Parathyroid adenoma (tissue), 2 donors: ENCODE measurements around the gene KRT14.
"Not testable (repeated sequence)": the region's sequence is repeated elsewhere in the genome, so short reads cannot be mapped to it uniquely, and the experiment has no call there.

Experiments used
- H2AFZ ChIP-seq: fragments of 300-600 bp; sonication (generic); one replicate; pipeline ENCODE4 v1.7.0; 2017; ENCODE audit warnings: antibody characterized with exemption, mild to moderate bottlenecking
- H3K27ac ChIP-seq: fragments of 300-600 bp; sonication (generic); one replicate; pipeline ENCODE4 v1.7.0; 2017
- H3K27me3 ChIP-seq: fragments of 300-600 bp; sonication (generic); one replicate; pipeline ENCODE4 v1.7.0; 2017; ENCODE audit warnings: low read length; ENCODE audit not compliant: control insufficient read depth, insufficient read depth
- H3K36me3 ChIP-seq: fragments of 300-600 bp; sonication (generic); one replicate; pipeline ENCODE4 v1.7.0; 2017; ENCODE audit warnings: low read length; ENCODE audit not compliant: control insufficient read depth, insufficient read depth
- H3K4me1 ChIP-seq: fragments of 300-600 bp; sonication (generic); one replicate; pipeline ENCODE4 v1.7.0; 2017; ENCODE audit warnings: control low read depth
- H3K4me2 ChIP-seq: fragments of 300-600 bp; sonication (generic); one replicate; pipeline ENCODE4 v1.7.0; 2017; ENCODE audit warnings: low read length
- H3K4me3 ChIP-seq: fragments of 300-600 bp; sonication (generic); one replicate; pipeline ENCODE4 v1.7.0; 2017; ENCODE audit warnings: low read depth, low read length
- H3K79me2 ChIP-seq: fragments of 300-600 bp; sonication (generic); one replicate; pipeline ENCODE4 v1.7.0; 2017; ENCODE audit warnings: control low read depth
- H3K9ac ChIP-seq: fragments of 300-600 bp; sonication (generic); one replicate; pipeline ENCODE4 v1.7.0; 2017; ENCODE audit warnings: mild to moderate bottlenecking
- H3K9me3 ChIP-seq: fragments of 300-600 bp; sonication (generic); one replicate; pipeline ENCODE4 v1.7.0; 2017; ENCODE audit warnings: low read length; ENCODE audit not compliant: control insufficient read depth
- CTCF ChIP-seq: fragments of 300-600 bp; sonication (generic); IDR thresholded peaks from one replicate; pipeline ENCODE4 v1.7.0; 2017; ENCODE audit warnings: antibody characterized with exemption, mild to moderate bottlenecking
- donor health status: primary hyperparathyroidism.

KRT14 gene

GRCh38 chr17:41583137-41584127, 3.3 kb downstream of the KRT14 start:
- H3K4me3 ChIP-seq = no peak overlapping the region
- no peak for TF ChIP-seq CTCF
- no peak overlapping the region for H2AFZ ChIP-seq
- H3K9ac ChIP-seq = no peak overlapping the region
- H3K79me2 ChIP-seq = no peaks in the 10 kb centered on the region
- no peaks in the 10 kb centered on the region for H3K36me3 ChIP-seq
- H3K27ac ChIP-seq = no peak overlapping the region
- H3K9me3 ChIP-seq = no peaks in the 10 kb centered on the region
- H3K27me3 ChIP-seq = no peaks in the 10 kb centered on the region
- H3K4me1 ChIP-seq = no peaks in the 10 kb centered on the region
- H3K4me2 ChIP-seq = no peak overlapping the region

GRCh38 chr17:41582061-41582968, 4.4 kb downstream of the KRT14 start:
- H3K27me3 ChIP-seq, H3K4me1 ChIP-seq, H3K9ac ChIP-seq, H3K36me3 ChIP-seq, H3K4me2 ChIP-seq, H3K27ac ChIP-seq, H3K9me3 ChIP-seq, H3K4me3 ChIP-seq, H3K79me2 ChIP-seq, H2AFZ ChIP-seq: not testable (repeated sequence)

GRCh38 chr17:41581366-41582060, 5.2 kb downstream of the KRT14 start:
- H2AFZ ChIP-seq = no peak overlapping the region
- H3K4me2 ChIP-seq = no peak overlapping the region
- no peaks in the 10 kb centered on the region for H3K36me3 ChIP-seq
- no peak overlapping the region for H3K9ac ChIP-seq
- H3K9me3 ChIP-seq = no peaks in the 10 kb centered on the region
- TF ChIP-seq CTCF = no peak
- H3K27me3 ChIP-seq = no peaks in the 10 kb centered on the region
- no peaks in the 10 kb centered on the region for H3K4me1 ChIP-seq
- no peak overlapping the region for H3K4me3 ChIP-seq
- H3K79me2 ChIP-seq = no peaks in the 10 kb centered on the region
- H3K27ac ChIP-seq = no peak overlapping the region

GRCh38 chr17:41580687-41581365, 5.9 kb downstream of the KRT14 start:
- Histone ChIP-seq H2AFZ (no peak overlapping the region), H3K9me3 (no peaks in the 10 kb centered on the region), H3K79me2 (no peaks in the 10 kb centered on the region), H3K4me3 (no peak overlapping the region), H3K4me1 (no peaks in the 10 kb centered on the region), H3K27ac (no peak overlapping the region), H3K4me2 (no peak overlapping the region), H3K9ac (no peak overlapping the region), H3K36me3 (no peaks in the 10 kb centered on the region), H3K27me3 (no peaks in the 10 kb centered on the region)
- TF ChIP-seq CTCF = no peak
